Measurements from ENCODE around the gene FOXP1. TPM values are rescaled to one million over a fixed set of nuclear protein-coding genes. Genes with fewer than 3 reads are reported as not detected.

Gene FOXP1
- total and polyA plus RNA-seq, 2 of the 8 experiments (the other 6 are each of a cell fraction or from before 2014, with no cell fraction given): 13.9 to 25.4 TPM

GRCh38 chr3:71057526-71057894 lies 526.0 kb downstream of the FOXP1 start:
- no peak overlapping the region for H2AFZ ChIP-seq (ENCODE audit: low read length)
- ChIA-PET CTCF (ENCODE audit: partially characterized antibody) (interaction anchor here (1.1 to 2.1 kb wide), 4 partner anchors 11 to 34 kb away, joined by 3 to 7 read pairs (median 6); no protein-coding TSS in a partner anchor), POLR2A (ENCODE audit: partially characterized antibody) (interaction anchor here (0.5 kb wide), 1 partner anchor 529 kb away, joined by 5 read pairs; no protein-coding TSS in a partner anchor)
- H4K8ac ChIP-seq (ENCODE audit: extremely low read depth, insufficient read depth, low read length): no peak overlapping the region
- H4K91ac ChIP-seq (replicated peaks; ENCODE audit: insufficient read length, low read length): no peak overlapping the region
- H3K27ac ChIP-seq (ENCODE audit: low read depth, low read length): no peak overlapping the region
- H3K9me3 ChIP-seq (ENCODE audit: insufficient read depth in 2 of 2, low read depth in 1 of 2, low read length in 1 of 2): no peaks in the 10 kb centered on the region
- no peak overlapping the region for H4K5ac ChIP-seq (ENCODE audit: insufficient read length, low read depth, low read length)
- no peak for TF ChIP-seq YY1 (IDR thresholded peaks at IDR 0.05; ENCODE audit: low read depth, low read length)
- no peak for TF ChIP-seq KDM5A (IDR thresholded peaks at IDR 0.05; ENCODE audit: low read length)
- TF ChIP-seq RAD21 (IDR thresholded peaks at IDR 0.05 in 1 of 2, conservative IDR thresholded peaks at IDR 0.05 in 1 of 2; ENCODE audit: low read depth in 2 of 2, low read length in 2 of 2): no peak
- no peaks in the 10 kb centered on the region for H3K36me3 ChIP-seq (ENCODE audit: control insufficient read depth in 2 of 4, insufficient read depth in 4 of 4, low read length in 3 of 4)
- H3K9ac ChIP-seq (replicated peaks in 1 of 4; ENCODE audit: extremely low read depth in 1 of 4, low read depth in 3 of 4, low read length in 3 of 4): no peak overlapping the region
- H3K56ac ChIP-seq (replicated peaks; ENCODE audit: insufficient read length, low read depth, low read length): no peak overlapping the region
- no peak overlapping the region; the same call in 1 of the 2 replicates for H2BK12ac ChIP-seq (ENCODE audit: low read depth, low read length)
- no peak overlapping the region for H2BK120ac ChIP-seq (replicated peaks; ENCODE audit: low read depth, low read length)
- H2BK15ac ChIP-seq (ENCODE audit: low read length): no peak overlapping the region
- H2BK5ac ChIP-seq (ENCODE audit: low read depth, low read length): no peak overlapping the region
- WGBS, 2 experiments (ENCODE audit: extremely low coverage in 1 of 2, insufficient coverage in 1 of 2, insufficient read length in 1 of 2, insufficient replicate concordance in 2 of 2, low coverage in 1 of 2, low lambda C conversion rate in 2 of 2, missing lambda C conversion rate in 1 of 2): 63% methylated on average over 4 of the region's 4 CpGs; no CpG with 5 or more reads in 1 of the 2 experiments
- no peaks in the 10 kb centered on the region; the same call in 1 of the 2 replicates for H3K79me1 ChIP-seq (ENCODE audit: low read depth, low read length)
- no peak for DNase-seq (ENCODE audit: low read depth in 1 of 2, low spot score in 2 of 2)
- peaks cover 0 to 2% of the 10 kb centered on the region in 2 experiments for H4K20me1 ChIP-seq (replicated peaks in 1 of 2; ENCODE audit: control insufficient read depth in 1 of 2, insufficient read depth in 2 of 2, low read length in 2 of 2)
- H3K4ac ChIP-seq (replicated peaks; ENCODE audit: insufficient read length, low read depth, low read length): no peak overlapping the region
- FAIRE-seq: peak; percentile 63
- H3K4me1 ChIP-seq (replicated peaks in 1 of 4; ENCODE audit: control insufficient read depth in 3 of 4, insufficient read depth in 4 of 4, low read length in 3 of 4): peaks cover 6 to 46% (median 19%) of the 10 kb centered on the region in 4 experiments
- H2AK5ac ChIP-seq (ENCODE audit: low read depth, low read length): no peak overlapping the region
- H3K14ac ChIP-seq (ENCODE audit: insufficient read length): no peak overlapping the region
- no peaks in the 10 kb centered on the region for H3K27me3 ChIP-seq (replicated peaks in 1 of 4; ENCODE audit: control insufficient read depth in 3 of 4, extremely low read depth in 1 of 4, insufficient read depth in 3 of 4, low read length in 3 of 4)
- H3K23ac ChIP-seq (ENCODE audit: insufficient read length): no peak overlapping the region
- H3K18ac ChIP-seq (ENCODE audit: extremely low read depth, low read length): no peak overlapping the region
- peaks cover 0 to 53% of the 10 kb centered on the region in 2 experiments; a peak in 2 of 4 replicates for H3K79me2 ChIP-seq (ENCODE audit: control insufficient read depth in 1 of 2, insufficient read depth in 2 of 2, low read length in 2 of 2)
- no peak overlapping the region for H3K4me2 ChIP-seq (ENCODE audit: insufficient read depth in 1 of 2, low read depth in 2 of 2, low read length in 2 of 2)
- H3K4me3 ChIP-seq (ENCODE audit: extremely low read depth in 1 of 4, insufficient read depth in 2 of 4, low read depth in 3 of 4, low read length in 4 of 4): no peak overlapping the region
- H2BK20ac ChIP-seq (ENCODE audit: low read length): no peak overlapping the region
- no peaks in the 10 kb centered on the region for H3K23me2 ChIP-seq (ENCODE audit: low read depth, low read length)

All from H1 (cell line).